K562 (cell line): ENCODE data around the gene HOXB1. TPM values are rescaled to one million over a fixed set of nuclear protein-coding genes. Genes with fewer than 3 reads are reported as not detected.

Experiments used
- ARID2 ChIP-seq: fragments of 450-650 bp; IDR thresholded peaks from 2 replicates; pipeline ENCODE4 v1.6.1; 2017; ENCODE audit warnings: antibody characterized with exemption, mild to moderate bottlenecking
- CBFA2T3 ChIP-seq: fragments of 450-650 bp; IDR thresholded peaks from 2 replicates; pipeline ENCODE4 v1.6.1; 2017
- FOSL1 ChIP-seq: fragments of 200-800 bp; sonication (Bioruptor generic); conservative IDR thresholded peaks from 2 replicates; pipeline ENCODE4 v1.6.1; 2016; ENCODE audit warnings: missing genetic modification characterization, missing compliant biosample characterization
- GATA2 ChIP-seq: sonication (generic); formaldehyde crosslinking; IDR thresholded peaks from 2 replicates; pipeline ENCODE4 v1.4.0; 2020; ENCODE audit warnings: mild to moderate bottlenecking, missing genetic modification reagents
- GATAD2A ChIP-seq: fragments of 450-650 bp; IDR thresholded peaks from 2 replicates; pipeline ENCODE4 v1.6.1; 2017
- GATAD2B ChIP-seq: fragments of 450-650 bp; IDR thresholded peaks from 2 replicates; pipeline ENCODE4 v1.6.1; 2017; ENCODE audit warnings: mild to moderate bottlenecking, borderline replicate concordance
- GTF2F1 ChIP-seq: IDR thresholded peaks from 2 replicates; pipeline ENCODE4 v1.6.1; 2011; ENCODE audit warnings: low read depth, low read length, improper control_type of control experiment
- HDAC3 ChIP-seq: fragments of 450-650 bp; IDR thresholded peaks from 2 replicates; pipeline ENCODE4 v1.6.1; 2018; ENCODE audit warnings: borderline replicate concordance, mild to moderate bottlenecking, moderate library complexity; ENCODE audit not compliant: partially characterized antibody
- HMG20B ChIP-seq: fragments of 250-450 bp; sonication (Bioruptor Pico); IDR thresholded peaks from 2 replicates; pipeline ENCODE4 v1.5.0; 2021; ENCODE audit warnings: mild to moderate bottlenecking
- KDM1A ChIP-seq, 2 experiments: fragments of 450-650 bp; IDR thresholded peaks; 2 replicates each; pipeline ENCODE4 v1.6.1; 2016; ENCODE audit warnings: mild to moderate bottlenecking in 2 of 2
- MECOM ChIP-seq: fragments of 250-450 bp; sonication (Bioruptor Pico); IDR thresholded peaks from 2 replicates; pipeline ENCODE4 v1.8.0; 2022; ENCODE audit warnings: inconsistent platforms
- MEF2D ChIP-seq: conservative IDR thresholded peaks from 2 replicates; pipeline ENCODE4 v1.6.1; 2016; ENCODE audit warnings: low read depth, missing genetic modification characterization, missing compliant biosample characterization
- MTA2 ChIP-seq: fragments of 450-650 bp; IDR thresholded peaks from 2 replicates; pipeline ENCODE4 v1.6.1; 2016; ENCODE audit warnings: low read depth
- NFIC ChIP-seq: fragments of 450-650 bp; IDR thresholded peaks from 2 replicates; pipeline ENCODE4 v1.6.1; 2017; ENCODE audit warnings: mild to moderate bottlenecking, inconsistent platforms
- NONO ChIP-seq, 2 experiments: fragments of 200-400 bp in 1 of 2; fragments of 450-650 bp in 1 of 2; formaldehyde crosslinking in 1 of 2; IDR thresholded peaks; 2 replicates each; pipeline ENCODE4 v1.6.1; 2017; ENCODE audit warnings: low read depth in 2 of 2, mild to moderate bottlenecking in 2 of 2, moderate library complexity in 2 of 2, low read length in 1 of 2
- NR2F6 ChIP-seq: fragments of 450-650 bp; formaldehyde crosslinking; IDR thresholded peaks from 2 replicates; pipeline ENCODE4 v1.4.0; 2020; ENCODE audit warnings: mild to moderate bottlenecking
- PHF20 ChIP-seq: fragments of 450-650 bp; IDR thresholded peaks from 2 replicates; pipeline ENCODE4 v1.6.1; 2018; ENCODE audit not compliant: partially characterized antibody
- RHOXF2B ChIP-seq: fragments of 250-450 bp; sonication (Bioruptor Pico); conservative IDR thresholded peaks from 2 replicates; pipeline ENCODE4 v1.5.1; 2021
- SMARCA5 ChIP-seq: fragments of 450-650 bp; IDR thresholded peaks from 2 replicates; pipeline ENCODE4 v1.6.1; 2016
- SRSF1 ChIP-seq: fragments of 200-400 bp; formaldehyde crosslinking; IDR thresholded peaks from 2 replicates; pipeline ENCODE4 v1.6.1; 2017; ENCODE audit warnings: mild to moderate bottlenecking, low read depth, low read length, moderate library complexity
- SRSF3 ChIP-seq: fragments of 200-400 bp; formaldehyde crosslinking; IDR thresholded peaks from 2 replicates; pipeline ENCODE4 v1.6.1; 2016; ENCODE audit warnings: mild to moderate bottlenecking, low read length, moderate library complexity; ENCODE audit not compliant: insufficient read depth
- TCF3 ChIP-seq: sonication (generic); formaldehyde crosslinking; IDR thresholded peaks from 2 replicates; pipeline ENCODE4 v1.4.0; 2020; ENCODE audit warnings: mild to moderate bottlenecking, missing genetic modification reagents
- TOE1 ChIP-seq, 2 experiments: fragments of 450-650 bp in 1 of 2; sonication (generic) in 1 of 2; formaldehyde crosslinking in 1 of 2; IDR thresholded peaks; 2 replicates each; pipeline versions ENCODE4 v1.7.1 to v1.8.0; 2016 to 2022; ENCODE audit warnings: borderline replicate concordance in 2 of 2, mild to moderate bottlenecking in 2 of 2, antibody characterized with exemption in 1 of 2, inconsistent platforms in 1 of 2, low read depth in 1 of 2, missing genetic modification reagents in 1 of 2, moderate library complexity in 1 of 2
- ZNF143 ChIP-seq: sonication (generic); formaldehyde crosslinking; IDR thresholded peaks from 2 replicates; pipeline ENCODE4 v1.9.0; 2022; ENCODE audit warnings: mild to moderate bottlenecking, missing genetic modification reagents
- ZNF165 ChIP-seq: fragments of 250-450 bp; sonication (Bioruptor Pico); IDR thresholded peaks from 2 replicates; pipeline ENCODE4 v1.4.0; 2020; ENCODE audit warnings: borderline replicate concordance
- ZNF589 ChIP-seq: fragments of 200-800 bp; sonication (Bioruptor generic); IDR thresholded peaks from 2 replicates; pipeline ENCODE4 v1.6.1; 2016; ENCODE audit warnings: low read depth, missing genetic modification characterization, missing compliant biosample characterization
- polyA plus RNA-seq, 8 experiments: library from polyadenylated mRNA; depleted of rRNA in 4 of 8; stranded (reverse) in 5 of 8; unstranded in 3 of 8; fragments of >200 nt; fragmentation: Nextera tagmentation in 2 of 8; fragmentation: Illumina TruSeq in 1 of 8; extraction: Ambion mirVana in 2 of 8; extraction: Trizol in 1 of 8; gene quantifications; 2 replicates each; pipeline versions ENCODE4 v1.2.1 to v1.2.3, GENCODE V29; 2011 to 2014; ENCODE audit warnings: inconsistent platforms in 1 of 8, missing spikeins in 1 of 8
- total RNA-seq, 7 experiments: library from RNA; depleted of rRNA in 6 of 7; stranded (reverse); fragments of >200 nt in 6 of 7; fragmentation: Illumina TruSeq in 2 of 7; extraction: Trizol in 2 of 7; gene quantifications; 2 replicates each; pipeline versions ENCODE4 v1.2.1 to v1.2.3, GENCODE V29; 2011 to 2021; ENCODE audit warnings: low replicate concordance in 1 of 7
- TF ChIP-seq, protein P1 (sequence below), 3 experiments: IDR thresholded peaks in 2 of 3; conservative IDR thresholded peaks in 1 of 3; 2 replicates each; pipeline ENCODE4 v1.5.1; 2011 to 2012; ENCODE audit warnings: low read length in 3 of 3, mild to moderate bottlenecking in 3 of 3, control low read depth in 2 of 3, improper control_type of control experiment in 1 of 3, inconsistent platforms in 1 of 3, low read depth in 1 of 3, mixed read lengths in 1 of 3, moderate library complexity in 1 of 3; ENCODE audit not compliant: insufficient read depth in 2 of 3
- TF ChIP-seq, protein P2 (sequence below): conservative IDR thresholded peaks from 2 replicates; pipeline ENCODE4 v1.6.1; 2011; ENCODE audit warnings: low read depth, mild to moderate bottlenecking, low read length; ENCODE audit not compliant: control insufficient read depth

HOXB1 gene
- total and polyA plus RNA-seq, 9 of the 15 experiments (the other 6 are each of a cell fraction or from before 2014, with no cell fraction given) = 0.04 TPM; not detected in 8

DNA sequence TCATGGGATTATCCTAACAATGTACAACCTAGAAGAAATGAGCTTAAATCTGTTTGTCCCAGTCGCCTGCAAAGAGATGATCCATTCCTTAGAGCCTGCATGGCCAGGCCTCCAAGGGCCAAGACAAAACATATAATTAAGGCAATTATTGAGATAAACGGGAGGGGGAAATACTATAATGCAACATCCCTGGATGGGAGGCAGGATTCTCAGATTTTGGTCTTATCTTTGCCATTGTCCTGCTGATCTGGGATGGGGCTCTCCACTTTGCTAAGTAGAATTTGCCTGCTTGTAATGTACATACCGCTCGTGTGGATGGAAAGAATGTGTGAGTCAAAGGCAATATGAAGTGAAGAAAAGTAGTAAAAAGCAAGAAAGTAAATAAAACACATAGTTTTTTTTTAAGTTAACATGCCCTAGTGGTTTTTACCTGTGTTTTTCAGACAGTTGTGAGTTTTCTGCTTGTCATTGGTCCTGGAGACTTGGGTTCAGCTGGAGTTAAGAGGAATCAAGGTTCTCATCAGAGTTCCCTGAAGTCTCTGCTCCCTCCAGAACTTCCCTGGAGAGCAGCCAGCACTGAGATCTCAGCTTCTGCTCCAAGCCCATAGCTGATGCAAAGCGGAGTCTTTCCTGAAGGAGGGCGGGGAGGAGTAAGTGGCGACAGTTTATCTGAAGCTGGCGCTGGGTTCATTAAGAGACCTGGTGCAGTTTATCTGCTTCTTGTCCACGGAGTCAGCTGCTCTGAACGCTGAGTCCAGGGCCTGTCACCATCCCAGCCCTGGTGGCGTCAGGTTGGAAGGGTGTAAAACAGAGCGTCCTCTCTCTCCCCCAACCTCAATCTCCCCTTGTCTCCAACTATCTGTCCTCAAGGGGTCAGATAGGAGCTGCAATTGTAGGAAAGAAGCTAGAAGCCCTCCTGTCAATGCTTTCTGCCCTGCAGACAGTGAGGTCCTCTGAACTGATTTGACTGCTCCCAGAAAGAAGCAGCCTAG lies 30.1 kb downstream of the HOXB1 start (continued):
- TF ChIP-seq TOE1 (IDR thresholded peaks at IDR 0.05; ENCODE audit: borderline replicate concordance) (peak; percentile 58; the same call in 1 of the 2 replicates), TOE1 (CRISPR knock-in tag; IDR thresholded peaks at IDR 0.05; ENCODE audit: borderline replicate concordance, low read depth) (no peak), HDAC3 (no peak), SRSF3 (no peak), SRSF1 (no peak), NFIC (peak; percentile 77), SMARCA5 (no peak), MTA2 (no peak), CBFA2T3 (peak; percentile 59; the same call in 1 of the 2 replicates), KDM1A (IDR thresholded peaks at IDR 0.05) (peak; percentile 49 to 61), GATA2 (no peak), TCF3 (CRISPR knock-in tag) (peak; percentile 33), ZNF589 (no peak), ARID2 (peak; percentile 81), RHOXF2B (CRISPR knock-in tag) (no peak), MECOM (CRISPR knock-in tag) (peak; percentile 32; the same call in 1 of the 2 replicates), GATAD2A (0 out of 2 replicates have a peak, but pooled peaks have one; percentile 36), GTF2F1 (no peak), MEF2D (no peak), GATAD2B (no peak), NR2F6 (CRISPR knock-in tag) (no peak), ZNF143 (no peak), HMG20B (CRISPR knock-in tag) (no peak), FOSL1 (tag) (peak; percentile 23), ZNF165 (no peak), NONO (IDR thresholded peaks at IDR 0.05; ENCODE audit: low read depth in 2 of 2, low read length in 1 of 2) (no peak), PHF20 (no peak)
- TF ChIP-seq, protein P1, sequence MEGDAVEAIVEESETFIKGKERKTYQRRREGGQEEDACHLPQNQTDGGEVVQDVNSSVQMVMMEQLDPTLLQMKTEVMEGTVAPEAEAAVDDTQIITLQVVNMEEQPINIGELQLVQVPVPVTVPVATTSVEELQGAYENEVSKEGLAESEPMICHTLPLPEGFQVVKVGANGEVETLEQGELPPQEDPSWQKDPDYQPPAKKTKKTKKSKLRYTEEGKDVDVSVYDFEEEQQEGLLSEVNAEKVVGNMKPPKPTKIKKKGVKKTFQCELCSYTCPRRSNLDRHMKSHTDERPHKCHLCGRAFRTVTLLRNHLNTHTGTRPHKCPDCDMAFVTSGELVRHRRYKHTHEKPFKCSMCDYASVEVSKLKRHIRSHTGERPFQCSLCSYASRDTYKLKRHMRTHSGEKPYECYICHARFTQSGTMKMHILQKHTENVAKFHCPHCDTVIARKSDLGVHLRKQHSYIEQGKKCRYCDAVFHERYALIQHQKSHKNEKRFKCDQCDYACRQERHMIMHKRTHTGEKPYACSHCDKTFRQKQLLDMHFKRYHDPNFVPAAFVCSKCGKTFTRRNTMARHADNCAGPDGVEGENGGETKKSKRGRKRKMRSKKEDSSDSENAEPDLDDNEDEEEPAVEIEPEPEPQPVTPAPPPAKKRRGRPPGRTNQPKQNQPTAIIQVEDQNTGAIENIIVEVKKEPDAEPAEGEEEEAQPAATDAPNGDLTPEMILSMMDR (IDR thresholded peaks at IDR 0.05 in 2 of 3, conservative IDR thresholded peaks at IDR 0.05 in 1 of 3; ENCODE audit: insufficient read depth in 2 of 3, low read depth in 1 of 3, low read length in 3 of 3) = peak; percentile 69 to 80 (median 73)
- TF ChIP-seq, protein P2, sequence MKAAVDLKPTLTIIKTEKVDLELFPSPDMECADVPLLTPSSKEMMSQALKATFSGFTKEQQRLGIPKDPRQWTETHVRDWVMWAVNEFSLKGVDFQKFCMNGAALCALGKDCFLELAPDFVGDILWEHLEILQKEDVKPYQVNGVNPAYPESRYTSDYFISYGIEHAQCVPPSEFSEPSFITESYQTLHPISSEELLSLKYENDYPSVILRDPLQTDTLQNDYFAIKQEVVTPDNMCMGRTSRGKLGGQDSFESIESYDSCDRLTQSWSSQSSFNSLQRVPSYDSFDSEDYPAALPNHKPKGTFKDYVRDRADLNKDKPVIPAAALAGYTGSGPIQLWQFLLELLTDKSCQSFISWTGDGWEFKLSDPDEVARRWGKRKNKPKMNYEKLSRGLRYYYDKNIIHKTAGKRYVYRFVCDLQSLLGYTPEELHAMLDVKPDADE = 0 out of 2 replicates have a peak, but pooled peaks have one; percentile 45
